Loucy (cell line): ENCODE results near the gene MTMR12.

Source experiments
- H2AFZ ChIP-seq: fragments of 200-600 bp; sonication (generic); 2 replicates; pipeline ENCODE4 v1.6.0; 2016; ENCODE audit warnings: antibody characterized with exemption, mild to moderate bottlenecking, low read length, moderate library complexity
- H3F3A ChIP-seq: fragments of 200-600 bp; 2 replicates; pipeline ENCODE4 v1.6.0; 2016; ENCODE audit warnings: antibody characterized with exemption, low read depth, mild to moderate bottlenecking
- H3K27me3 ChIP-seq: fragments of 200-600 bp; sonication (generic); 2 replicates; pipeline ENCODE4 v1.6.1; 2014; ENCODE audit warnings: low read length, mild to moderate bottlenecking; ENCODE audit not compliant: insufficient read depth, poor library complexity, severe bottlenecking
- H3K36me3 ChIP-seq: fragments of 200-600 bp; sonication (generic); 2 replicates; pipeline ENCODE4 v1.6.1; 2016; ENCODE audit warnings: low read length; ENCODE audit not compliant: insufficient read depth
- H3K4me1 ChIP-seq: fragments of 200-600 bp; sonication (generic); 2 replicates; pipeline ENCODE4 v1.5.1; 2014; ENCODE audit warnings: low read length, mild to moderate bottlenecking; ENCODE audit not compliant: insufficient read depth, poor library complexity, severe bottlenecking
- H3K4me2 ChIP-seq: fragments of 200-600 bp; sonication (generic); 2 replicates; pipeline ENCODE4 v1.6.0; 2014; ENCODE audit warnings: antibody characterized with exemption, low read length, low read depth, mild to moderate bottlenecking; ENCODE audit not compliant: poor library complexity, severe bottlenecking
- H3K4me3 ChIP-seq: fragments of 200-600 bp; sonication (generic); 2 replicates; pipeline ENCODE4 v1.5.1; 2014; ENCODE audit warnings: low read length, mild to moderate bottlenecking, mixed read lengths; ENCODE audit not compliant: poor library complexity, severe bottlenecking
- H3K79me2 ChIP-seq: fragments of 200-600 bp; sonication (generic); 2 replicates; pipeline ENCODE4 v1.6.1; 2014; ENCODE audit warnings: low read length; ENCODE audit not compliant: insufficient read depth
- H3K9ac ChIP-seq: fragments of 200-600 bp; sonication (generic); 2 replicates; pipeline ENCODE4 v1.6.0; 2014; ENCODE audit warnings: mild to moderate bottlenecking, low read depth, low read length, moderate library complexity; ENCODE audit not compliant: poor library complexity, severe bottlenecking
- H3K9me2 ChIP-seq: fragments of 200-600 bp; sonication (generic); replicated peaks from 2 replicates; pipeline ENCODE4 v1.6.1; 2016; ENCODE audit warnings: low read depth, low read length, mixed read lengths
- H3K9me3 ChIP-seq: fragments of 200-600 bp; sonication (generic); 2 replicates; pipeline ENCODE4 v1.6.1; 2014; ENCODE audit warnings: mild to moderate bottlenecking, antibody characterized with exemption, low read length, low read depth; ENCODE audit not compliant: insufficient read depth
- H4K20me1 ChIP-seq: fragments of 200-600 bp; sonication (generic); 2 replicates; pipeline ENCODE4 v1.6.0; 2014; ENCODE audit warnings: antibody characterized with exemption, low read length, mild to moderate bottlenecking; ENCODE audit not compliant: insufficient read depth, poor library complexity, severe bottlenecking
- EZH2phosphoT487 ChIP-seq: fragments of 200-600 bp; IDR thresholded peaks from 2 replicates; pipeline ENCODE4 v1.6.1; 2018; ENCODE audit warnings: antibody characterized with exemption, mild to moderate bottlenecking, moderate library complexity, borderline replicate concordance
- TF ChIP-seq, protein P1 (sequence below): fragments of 200-600 bp; sonication (generic); conservative IDR thresholded peaks from 2 replicates; pipeline ENCODE4 v1.5.1; 2014; ENCODE audit warnings: mild to moderate bottlenecking, antibody characterized with exemption, low read length

Gene MTMR12

DNA sequence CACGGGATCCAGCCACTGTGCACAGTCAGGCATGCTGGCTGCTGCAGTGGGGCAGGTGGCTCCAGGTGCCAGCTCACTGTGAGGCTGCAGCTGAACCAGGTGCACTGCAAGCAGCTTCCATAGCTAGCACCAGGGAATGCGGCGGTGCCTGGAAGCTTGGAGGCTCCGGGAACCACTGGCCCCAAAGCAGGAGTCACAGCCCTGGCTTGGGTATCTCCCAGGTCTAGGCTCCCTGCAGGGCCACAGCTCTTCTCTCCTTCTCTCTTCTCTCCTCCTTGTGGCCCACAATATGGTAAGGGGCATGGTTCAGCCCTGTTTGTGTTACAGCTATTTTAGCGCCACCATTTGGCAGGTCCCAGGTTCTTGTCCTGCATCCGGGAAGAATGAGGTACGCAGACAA lies 6.7 kb upstream of the MTMR12 start:
- H3K4me3 ChIP-seq, result no peak overlapping the region
- H3K27me3 ChIP-seq, result no peaks in the 10 kb centered on the region
- no peak overlapping the region for H3K9ac ChIP-seq
- no peak overlapping the region for H3K4me2 ChIP-seq
- H2AFZ ChIP-seq, result no peak overlapping the region
- peaks cover 5% of the 10 kb centered on the region; the same call in 1 of the 2 replicates for H3F3A ChIP-seq
- H3K4me1 ChIP-seq, result no peaks in the 10 kb centered on the region
- no peaks in the 10 kb centered on the region for H3K36me3 ChIP-seq
- TF ChIP-seq EZH2phosphoT487, result no peak
- TF ChIP-seq, protein P1, sequence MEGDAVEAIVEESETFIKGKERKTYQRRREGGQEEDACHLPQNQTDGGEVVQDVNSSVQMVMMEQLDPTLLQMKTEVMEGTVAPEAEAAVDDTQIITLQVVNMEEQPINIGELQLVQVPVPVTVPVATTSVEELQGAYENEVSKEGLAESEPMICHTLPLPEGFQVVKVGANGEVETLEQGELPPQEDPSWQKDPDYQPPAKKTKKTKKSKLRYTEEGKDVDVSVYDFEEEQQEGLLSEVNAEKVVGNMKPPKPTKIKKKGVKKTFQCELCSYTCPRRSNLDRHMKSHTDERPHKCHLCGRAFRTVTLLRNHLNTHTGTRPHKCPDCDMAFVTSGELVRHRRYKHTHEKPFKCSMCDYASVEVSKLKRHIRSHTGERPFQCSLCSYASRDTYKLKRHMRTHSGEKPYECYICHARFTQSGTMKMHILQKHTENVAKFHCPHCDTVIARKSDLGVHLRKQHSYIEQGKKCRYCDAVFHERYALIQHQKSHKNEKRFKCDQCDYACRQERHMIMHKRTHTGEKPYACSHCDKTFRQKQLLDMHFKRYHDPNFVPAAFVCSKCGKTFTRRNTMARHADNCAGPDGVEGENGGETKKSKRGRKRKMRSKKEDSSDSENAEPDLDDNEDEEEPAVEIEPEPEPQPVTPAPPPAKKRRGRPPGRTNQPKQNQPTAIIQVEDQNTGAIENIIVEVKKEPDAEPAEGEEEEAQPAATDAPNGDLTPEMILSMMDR, result no peak; the same call in 1 of the 2 replicates
- peaks cover 8% of the 10 kb centered on the region; the same call in 1 of the 2 replicates for H3K9me3 ChIP-seq
- no peaks in the 10 kb centered on the region for H3K79me2 ChIP-seq
- H4K20me1 ChIP-seq, result no peaks in the 10 kb centered on the region
- H3K9me2 ChIP-seq, result no peaks in the 10 kb centered on the region

DNA sequence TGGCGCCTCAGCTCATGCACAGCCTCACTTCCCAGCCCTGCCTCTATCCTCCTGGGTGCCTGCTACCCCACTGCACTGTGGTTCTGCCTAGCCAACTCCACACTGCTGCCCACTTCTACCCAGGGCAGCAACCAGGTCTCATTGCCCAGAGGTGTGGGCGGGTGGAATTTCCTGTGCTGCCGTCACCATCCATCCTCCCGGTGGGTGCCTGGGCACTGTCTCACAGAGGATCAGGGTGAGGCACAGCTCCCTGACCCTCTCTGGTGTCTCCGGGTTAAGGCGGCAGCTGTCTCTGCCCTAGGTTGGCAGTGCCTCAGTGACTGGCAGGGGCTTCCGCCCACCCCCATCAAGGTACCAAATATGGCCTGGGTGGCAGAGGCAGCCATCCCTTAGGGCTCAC lies 4.3 kb upstream of the MTMR12 start:
- Histone ChIP-seq H3K9ac (no peak overlapping the region), H4K20me1 (peaks cover under 1% of the 10 kb centered on the region), H3K9me2 (no peaks in the 10 kb centered on the region), H3K36me3 (no peaks in the 10 kb centered on the region), H3K4me3 (no peak overlapping the region), H3K9me3 (peaks cover 7% of the 10 kb centered on the region; the same call in 1 of the 2 replicates), H3K4me2 (no peak overlapping the region), H3K27me3 (no peaks in the 10 kb centered on the region), H2AFZ (no peak overlapping the region), H3K4me1 (peaks cover under 1% of the 10 kb centered on the region), H3F3A (peaks cover 6% of the 10 kb centered on the region; the same call in 1 of the 2 replicates), H3K79me2 (peaks cover 3% of the 10 kb centered on the region)
- TF ChIP-seq, protein P1, result no peak
- TF ChIP-seq EZH2phosphoT487, result no peak

DNA sequence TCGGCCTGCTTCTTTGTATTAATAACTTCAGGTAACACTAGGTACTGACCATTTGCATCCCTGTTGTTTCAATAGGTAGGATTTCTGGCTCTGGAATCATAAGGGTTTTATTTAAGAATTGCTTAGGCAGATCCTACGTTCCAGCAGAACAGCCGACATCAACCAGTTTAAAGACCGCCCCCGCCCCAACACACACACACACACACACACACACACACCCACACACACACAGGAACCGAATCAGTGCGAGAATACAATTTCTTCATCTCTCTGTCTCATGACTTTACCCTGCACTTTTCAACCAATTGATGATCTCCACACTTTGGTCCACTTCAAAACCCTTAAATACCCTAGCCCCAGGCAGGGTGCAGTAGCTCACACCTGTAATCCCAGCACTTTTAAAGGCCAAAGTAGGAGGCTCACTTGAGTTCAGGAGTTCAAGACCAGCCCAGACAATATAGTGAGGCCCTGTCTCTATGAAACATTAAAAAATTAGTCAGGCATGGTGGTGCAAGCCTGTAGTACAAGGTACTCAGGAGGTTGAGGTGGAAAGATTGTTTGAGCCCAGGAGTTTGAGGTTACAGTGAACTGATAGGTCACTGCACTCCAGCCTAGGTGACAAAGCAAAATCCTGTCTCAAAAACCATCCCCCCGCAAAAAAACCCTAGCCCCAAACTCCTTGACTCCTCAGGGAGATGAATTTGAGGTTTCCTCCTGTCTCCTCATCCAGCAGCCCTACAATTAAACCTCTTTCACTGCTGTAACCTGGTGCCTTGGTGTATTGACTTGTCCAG lies 2.7 kb upstream of the MTMR12 start:
- Histone ChIP-seq H3K27me3 (no peaks in the 10 kb centered on the region), H4K20me1 (peaks cover 12% of the 10 kb centered on the region), H3K36me3 (no peaks in the 10 kb centered on the region), H3K4me2 (no peak overlapping the region), H2AFZ (no peak overlapping the region), H3K9ac (no peak overlapping the region), H3K4me3 (no peak overlapping the region), H3K9me3 (no peaks in the 10 kb centered on the region), H3K79me2 (peaks cover 10% of the 10 kb centered on the region), H3K9me2 (no peaks in the 10 kb centered on the region), H3K4me1 (peaks cover 10% of the 10 kb centered on the region), H3F3A (peaks cover 6% of the 10 kb centered on the region; the same call in 1 of the 2 replicates)
- TF ChIP-seq, protein P1, result no peak
- no peak for TF ChIP-seq EZH2phosphoT487
